HG02970 (cell line): ENCODE results near the gene SLC41A3.
"Not testable (repeated sequence)": the region's sequence is repeated elsewhere in the genome, so short reads cannot be mapped to it uniquely, and the experiment has no call there.

Experiments
- ATAC-seq: cut with Tn5 transposase; IDR thresholded peaks from one replicate; pipeline ENCODE4 v1.9.1; 2021; ENCODE audit warnings: mild to moderate bottlenecking, moderate library complexity, moderate number of reproducible peaks; ENCODE audit not compliant: unreplicated experiment, low FRiP score

Gene SLC41A3

DNA sequence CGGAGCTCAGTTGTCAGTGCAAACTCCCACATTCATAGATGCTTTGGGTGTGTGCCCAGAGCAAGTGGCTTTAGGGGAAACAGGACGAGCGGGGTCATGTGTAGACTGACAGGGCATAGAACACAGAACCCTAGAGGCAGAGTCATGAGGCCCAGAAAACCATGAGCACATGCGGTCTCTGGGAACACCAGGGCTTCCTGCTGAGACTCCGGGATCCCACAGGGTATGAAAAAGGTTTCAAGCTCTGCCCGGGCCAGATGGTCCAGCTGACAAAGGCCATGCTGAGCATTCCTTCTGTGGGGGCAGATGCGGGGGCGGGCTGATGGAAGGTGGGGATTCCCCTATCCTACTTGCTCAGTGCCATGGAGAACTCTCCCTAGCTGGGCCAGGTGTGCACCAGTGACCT is 70.2 kb downstream of the SLC41A3 start:
- ATAC-seq = no peak

DNA sequence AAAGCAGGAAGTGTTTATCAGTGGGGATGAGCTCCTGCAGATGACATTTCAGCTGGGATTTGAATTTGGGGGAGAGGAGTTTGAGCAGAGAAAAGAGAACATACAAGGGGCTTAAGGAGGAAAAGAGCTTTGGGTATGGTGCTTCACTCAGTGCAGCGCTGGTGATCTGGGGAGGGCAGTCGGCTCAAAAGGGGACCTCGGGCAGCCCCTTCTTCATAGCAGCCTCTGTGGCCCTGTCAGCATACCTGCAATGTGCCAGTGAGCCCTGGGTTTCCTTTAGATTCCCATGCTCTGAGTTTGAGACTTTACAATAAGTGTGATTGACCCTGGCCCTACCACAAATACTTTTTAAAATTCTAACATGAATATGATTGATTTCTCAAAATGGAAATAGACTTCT is 74.7 kb downstream of the SLC41A3 start:
- no peak for ATAC-seq

GRCh38 chr3:126008219-126008618 is 75.7 kb downstream of the SLC41A3 start:
- ATAC-seq = no peak

DNA sequence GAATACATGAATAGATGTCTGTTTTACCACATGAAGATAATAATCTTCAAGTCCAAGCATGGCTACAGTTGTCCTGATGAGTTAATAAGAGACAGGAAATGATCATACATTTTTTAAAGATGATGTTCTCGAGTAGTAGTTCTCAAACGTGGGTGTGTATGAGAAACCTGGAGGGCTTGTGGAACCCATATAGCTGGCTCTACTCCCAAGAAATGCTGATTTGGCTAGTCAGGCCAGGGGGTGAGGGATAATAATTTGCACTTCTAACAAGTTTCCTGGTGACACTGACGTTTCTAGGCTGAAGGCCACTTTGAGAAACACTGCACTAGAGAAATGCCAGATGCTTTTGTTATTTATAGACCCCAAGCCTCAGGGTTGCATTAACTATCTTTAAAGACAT is 78.0 kb downstream of the SLC41A3 start:
- ATAC-seq = no peak

DNA sequence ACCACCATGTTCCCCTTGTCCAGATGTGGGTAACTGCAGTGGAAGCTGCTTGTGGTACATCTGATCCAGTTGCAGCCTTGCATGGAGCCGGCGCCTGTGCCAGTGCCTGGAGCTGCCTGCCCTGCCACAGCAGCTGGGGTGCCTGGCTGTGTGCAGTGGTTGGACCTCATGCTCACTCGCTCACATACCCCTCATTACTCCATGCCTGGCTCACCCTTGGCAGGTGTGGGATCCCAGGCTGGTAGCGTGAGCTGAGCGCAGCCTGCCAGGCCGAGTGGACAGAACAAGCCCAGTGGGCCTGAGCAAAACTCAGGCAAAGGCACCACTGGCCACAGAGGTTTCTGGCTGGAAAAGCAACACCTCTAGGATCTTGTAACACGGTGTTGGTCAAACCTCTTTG is 79.2 kb downstream of the SLC41A3 start:
- ATAC-seq = no peak

GRCh38 chr3:126004217-126004616 is 79.7 kb downstream of the SLC41A3 start:
- no peak for ATAC-seq

GRCh38 chr3:126003447-126004190 is 80.3 kb downstream of the SLC41A3 start:
- ATAC-seq = no peak

DNA sequence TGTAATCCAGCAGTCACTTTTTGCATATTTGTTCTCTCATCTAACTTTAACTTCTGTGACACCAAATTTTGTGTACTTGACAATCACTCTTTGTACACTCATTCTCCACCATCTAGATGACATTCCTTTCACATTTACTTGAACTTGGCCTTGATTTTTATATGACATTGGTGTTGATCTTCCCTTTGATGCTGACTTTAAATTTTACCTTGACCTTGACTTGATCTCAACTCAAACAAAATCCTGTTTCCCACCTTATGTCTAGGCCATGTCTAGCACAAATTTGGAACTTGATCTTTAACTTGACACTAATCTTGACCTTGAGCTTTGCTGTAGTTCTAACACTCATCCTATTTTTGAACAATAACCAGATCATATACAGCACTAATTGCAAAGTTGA is 81.7 kb downstream of the SLC41A3 start:
- ATAC-seq = no peak

DNA sequence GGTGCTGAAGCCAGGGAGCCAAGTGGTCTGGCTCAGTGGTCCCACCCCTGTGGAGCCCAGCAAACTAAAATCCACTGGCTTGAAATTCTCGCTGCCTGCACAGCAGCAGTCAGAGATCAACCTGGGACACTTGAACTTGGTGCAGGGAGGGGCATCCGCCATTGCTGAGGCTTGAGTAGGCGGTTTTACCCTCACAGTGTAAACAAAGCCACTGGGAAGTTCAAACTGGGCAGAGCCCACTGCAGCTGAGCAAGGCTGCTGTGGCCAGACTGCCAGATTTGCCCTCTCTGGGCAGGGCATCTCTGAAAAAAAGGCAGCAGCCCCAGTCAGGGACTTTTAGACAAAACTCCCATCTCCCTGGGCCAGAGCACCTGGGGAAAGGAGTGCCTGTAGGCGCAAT is 87.2 kb downstream of the SLC41A3 start:
- ATAC-seq = not testable (repeated sequence)

GRCh38 chr3:125990253-125990970 is 93.5 kb downstream of the SLC41A3 start:
- ATAC-seq = no peak

DNA sequence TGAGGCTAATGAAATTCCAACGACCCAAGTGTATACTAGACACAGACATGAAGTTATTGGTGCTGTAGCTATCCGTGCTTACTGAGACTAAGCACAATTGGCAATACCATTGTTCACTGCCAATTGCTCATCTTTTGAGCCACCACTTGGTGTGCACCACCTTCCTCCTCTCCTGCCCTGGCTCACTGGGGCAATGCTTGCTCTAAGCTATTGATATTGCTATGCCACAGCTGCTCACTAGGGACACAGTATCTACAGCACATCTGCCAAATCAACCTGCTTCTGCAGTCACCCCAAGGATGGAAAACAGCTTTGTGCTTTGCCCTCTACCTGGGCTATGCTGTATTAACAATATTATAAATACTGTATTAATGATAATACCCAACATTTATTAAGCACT is 99.0 kb downstream of the SLC41A3 start:
- not testable (repeated sequence) for ATAC-seq

DNA sequence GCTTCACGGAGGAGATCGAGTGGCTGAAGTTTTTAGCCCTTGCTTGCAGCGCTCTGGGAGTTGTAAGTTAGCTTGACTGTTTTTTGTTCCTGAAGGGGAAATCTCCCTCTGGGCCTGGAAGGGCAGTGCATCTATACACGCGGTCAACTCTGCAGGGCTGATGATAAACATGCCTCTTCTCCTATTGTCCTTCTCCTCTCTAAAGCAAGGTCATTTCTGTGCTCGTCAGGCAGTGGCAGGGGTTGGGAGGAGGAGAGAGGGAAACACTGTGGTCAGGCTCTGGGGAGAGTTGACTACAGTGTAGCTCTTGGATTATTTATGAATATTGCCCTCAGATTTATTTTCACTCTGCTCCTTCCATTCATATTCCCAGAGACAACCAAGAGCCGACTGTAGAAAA is 106.8 kb downstream of the SLC41A3 start:
- not testable (repeated sequence) for ATAC-seq

GRCh38 chr3:125976003-125976390 is 107.9 kb downstream of the SLC41A3 start:
- not testable (repeated sequence) for ATAC-seq

DNA sequence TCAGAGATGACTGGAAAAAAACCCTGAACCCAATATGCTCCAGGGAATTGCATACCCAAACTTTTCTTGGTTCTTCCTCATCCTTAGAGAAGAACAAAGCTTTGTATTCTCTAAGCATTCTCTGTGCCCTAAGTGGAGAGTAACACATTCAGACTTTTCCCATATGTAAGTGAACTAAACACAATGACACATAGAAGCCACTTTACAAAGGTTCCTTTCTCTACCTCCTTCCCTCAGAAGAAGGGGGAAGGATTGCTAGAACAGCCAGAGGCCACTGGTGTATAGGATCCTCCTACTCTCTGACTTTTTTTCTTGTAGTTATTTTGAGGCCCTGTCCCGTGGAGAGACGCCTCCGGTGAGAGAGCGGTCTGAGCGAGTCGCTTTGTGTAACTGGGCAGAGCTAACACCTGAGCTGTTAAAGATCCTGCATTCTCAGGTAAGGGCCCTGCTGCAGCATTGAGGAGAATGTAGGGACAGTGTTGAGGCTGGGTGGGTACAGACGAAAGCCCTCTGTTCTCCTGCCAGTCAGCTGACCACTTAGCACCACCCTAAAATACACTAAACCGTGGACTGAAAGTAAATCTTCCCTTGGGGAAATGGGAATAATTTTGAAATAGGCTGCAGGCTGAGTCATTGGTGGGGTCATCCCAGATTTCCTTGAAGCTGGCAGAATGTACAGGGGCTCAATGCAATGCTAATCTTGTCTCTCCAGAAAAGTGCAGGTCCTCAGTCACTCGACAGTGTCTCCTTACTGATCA is 108.5 kb downstream of the SLC41A3 start:
- not testable (repeated sequence) for ATAC-seq

DNA sequence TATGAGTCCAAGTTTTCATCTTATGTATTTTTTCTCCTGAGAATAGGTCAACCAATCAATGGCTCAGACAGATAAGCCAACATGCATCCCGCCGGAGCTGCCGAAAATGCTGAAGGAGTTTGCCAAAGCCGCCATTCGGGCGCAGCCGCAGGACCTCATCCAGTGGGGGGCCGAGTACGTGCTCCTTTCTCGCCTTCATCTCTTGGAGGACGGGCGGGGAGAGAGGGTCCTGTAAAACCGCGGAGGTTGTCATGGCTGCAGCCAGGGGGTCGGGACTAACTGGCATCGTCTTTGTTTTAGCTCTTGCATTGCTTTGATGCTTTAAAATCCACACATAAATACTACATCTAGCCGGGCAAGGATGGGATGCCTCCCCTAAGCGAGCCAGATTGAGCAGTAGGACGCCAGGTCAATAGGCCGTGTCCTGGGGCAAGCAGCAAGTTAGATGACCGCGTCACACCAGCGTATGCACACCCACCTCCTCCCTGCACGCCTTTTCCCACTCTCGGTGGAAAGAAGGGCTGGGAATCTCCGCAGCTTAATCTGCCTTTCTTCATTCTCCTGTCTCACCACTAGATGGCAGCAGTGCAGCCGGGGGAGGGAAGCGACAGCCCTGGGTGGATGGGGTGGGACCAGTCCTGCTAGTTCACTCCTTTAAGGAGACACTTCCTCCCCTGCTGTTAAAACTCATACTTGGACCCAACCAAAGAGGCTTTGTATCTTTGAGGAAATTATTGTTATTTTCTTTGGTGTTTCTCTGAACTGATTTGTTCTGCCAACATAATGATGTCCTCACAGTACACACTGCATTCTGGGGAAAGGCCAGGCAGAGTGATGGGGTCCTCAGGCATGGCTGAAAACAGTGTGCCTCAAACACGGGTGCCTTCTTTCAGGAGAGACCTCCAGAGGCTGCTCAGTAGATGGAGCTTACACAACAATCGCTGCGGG is 111.7 kb downstream of the SLC41A3 start:
- ATAC-seq = not testable (repeated sequence)

DNA sequence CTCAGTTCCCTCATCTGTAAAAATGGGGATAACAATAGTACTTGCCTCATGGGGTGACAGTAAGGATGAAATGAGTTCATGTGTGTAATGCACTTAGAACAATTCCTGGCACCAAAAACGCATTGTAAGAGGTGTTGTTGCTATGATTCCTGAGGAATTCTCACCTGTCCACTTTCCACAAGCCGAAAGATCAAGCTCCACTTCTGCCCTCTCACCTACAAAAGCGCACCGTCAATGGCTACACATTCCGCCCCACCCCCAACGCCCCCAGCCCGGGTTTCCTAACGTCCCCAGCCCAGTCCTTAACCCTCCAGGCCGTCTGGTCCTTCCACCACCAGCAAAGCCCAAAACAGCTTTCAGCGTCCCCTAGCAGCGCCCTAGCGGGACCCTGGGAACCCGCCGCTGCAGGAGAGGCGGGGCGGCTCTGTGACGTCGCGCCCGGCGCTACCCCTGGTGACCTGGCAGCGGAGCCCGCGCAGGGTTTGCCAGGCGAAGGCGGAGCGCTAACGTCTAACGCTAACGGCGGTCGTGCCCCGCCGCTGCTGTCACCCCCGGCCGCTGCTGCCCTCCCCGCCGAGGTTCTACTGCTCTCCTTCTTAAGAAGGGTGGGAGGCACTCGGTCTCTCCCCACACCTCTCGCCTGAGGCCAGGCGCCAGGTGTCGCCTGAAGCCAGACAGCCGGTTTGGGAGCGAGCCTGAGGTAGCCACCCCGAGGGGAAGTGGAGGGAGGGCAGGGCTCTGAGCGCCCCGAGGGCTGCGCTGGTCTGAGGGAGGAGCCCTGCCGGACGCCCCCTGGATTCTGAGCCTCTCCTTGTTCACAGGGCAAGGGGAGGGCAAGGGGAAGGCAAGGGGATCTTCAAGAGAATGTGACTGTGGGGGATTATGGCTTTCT is 115.0 kb downstream of the SLC41A3 start, which contains the start of gene ROPN1B:
Gene ROPN1B, plus strand, starts transcription at position 478 of the 892 bp plus-strand sequence. CDS start 2,877 bp downstream, outside the sequence.
- ATAC-seq = not testable (repeated sequence)

DNA sequence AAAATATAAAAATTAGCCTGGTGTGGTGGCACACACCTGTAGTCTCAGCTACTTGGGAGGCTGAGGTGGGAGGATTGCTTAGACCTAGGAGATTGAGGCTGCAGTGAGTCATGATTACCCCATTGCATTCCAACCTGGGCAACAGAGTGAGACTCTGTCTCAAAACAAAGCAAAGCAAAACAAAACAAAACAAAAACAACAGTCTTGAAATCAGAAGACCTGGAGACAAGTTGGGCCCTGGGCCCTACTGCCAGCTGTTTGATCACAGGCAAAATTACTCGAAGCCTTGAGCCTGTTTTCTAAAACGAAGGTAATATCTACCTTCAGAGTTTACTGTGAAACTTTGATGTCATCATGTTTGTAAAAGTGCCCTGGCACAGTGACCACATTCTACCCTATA is 115.8 kb downstream of the SLC41A3 start:
- ATAC-seq = not testable (repeated sequence)

DNA sequence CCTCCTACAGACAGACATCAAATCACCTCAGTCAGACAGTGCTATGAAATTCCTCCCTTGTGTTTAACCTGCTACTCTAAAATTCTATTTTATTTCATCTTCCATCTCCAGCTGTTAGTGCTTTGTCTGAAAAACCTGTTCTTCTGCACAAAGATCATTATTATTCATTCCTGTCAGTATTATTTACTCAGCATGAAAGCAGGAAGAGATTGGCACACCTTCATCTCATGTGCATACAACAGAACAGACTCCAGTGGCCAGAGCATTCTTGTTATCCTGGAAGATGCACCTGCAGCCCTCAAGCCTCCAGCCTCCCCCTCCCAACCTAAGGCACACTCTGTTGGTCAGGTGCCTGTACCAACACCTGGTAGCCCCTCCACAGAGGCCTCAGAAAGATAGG is 116.8 kb downstream of the SLC41A3 start:
- no peak for ATAC-seq

GRCh38 chr3:125965505-125965904 is 118.4 kb downstream of the SLC41A3 start:
- ATAC-seq = no peak
